Bronchial epithelial cell (primary cell): ENCODE data around the gene STT3A. TPM values are rescaled to one million over a fixed set of nuclear protein-coding genes. Genes with fewer than 3 reads are reported as not detected.
"Not testable (repeated sequence)": the region's sequence is repeated elsewhere in the genome, so short reads cannot be mapped to it uniquely, and the experiment has no call there.

Source experiments
- DNase-seq: peaks from one replicate; pipeline ENCODE4 v3.0.0-alpha.2; 2010; ENCODE audit warnings: low read depth
- FAIRE-seq: peaks from 2 replicates; lab custom pipeline; 2011; peaks lifted over from hg19 to GRCh38; lab: Jason Lieb, UNC
- H3K27me3 ChIP-seq: 2 replicates; pipeline ENCODE4 v1.5.1; 2011; ENCODE audit warnings: low read length; ENCODE audit not compliant: control insufficient read depth, insufficient read depth
- H3K36me3 ChIP-seq: 2 replicates; pipeline ENCODE4 v1.5.1; 2011; ENCODE audit warnings: low read length; ENCODE audit not compliant: control insufficient read depth, insufficient read depth
- H3K4me3 ChIP-seq: 2 replicates; pipeline ENCODE4 v1.5.1; 2011; ENCODE audit warnings: mild to moderate bottlenecking, low read depth, low read length, control low read depth
- total RNA-seq: library from RNA; depleted of rRNA; stranded (reverse); fragments of >200 nt; gene quantifications from 2 replicates; pipeline ENCODE4 v1.2.1, GENCODE V29; 2014
- TF ChIP-seq, protein P1 (sequence below): IDR thresholded peaks from 2 replicates; pipeline ENCODE4 v1.5.1; 2011; ENCODE audit warnings: mild to moderate bottlenecking, moderate library complexity, low read length, control low read depth, inconsistent platforms; ENCODE audit not compliant: insufficient read depth, severe bottlenecking

The STT3A gene
- total RNA-seq, 1 donor from 2014 or later: 124 TPM

GRCh38 chr11:125568970-125569914, 23.4 kb upstream of the STT3A start, which contains the start of gene EI24:
EI24 (plus strand) TSS chr11:125569477; CDS start chr11:125572528, 3,051 bp downstream.
- TF ChIP-seq, protein P1, sequence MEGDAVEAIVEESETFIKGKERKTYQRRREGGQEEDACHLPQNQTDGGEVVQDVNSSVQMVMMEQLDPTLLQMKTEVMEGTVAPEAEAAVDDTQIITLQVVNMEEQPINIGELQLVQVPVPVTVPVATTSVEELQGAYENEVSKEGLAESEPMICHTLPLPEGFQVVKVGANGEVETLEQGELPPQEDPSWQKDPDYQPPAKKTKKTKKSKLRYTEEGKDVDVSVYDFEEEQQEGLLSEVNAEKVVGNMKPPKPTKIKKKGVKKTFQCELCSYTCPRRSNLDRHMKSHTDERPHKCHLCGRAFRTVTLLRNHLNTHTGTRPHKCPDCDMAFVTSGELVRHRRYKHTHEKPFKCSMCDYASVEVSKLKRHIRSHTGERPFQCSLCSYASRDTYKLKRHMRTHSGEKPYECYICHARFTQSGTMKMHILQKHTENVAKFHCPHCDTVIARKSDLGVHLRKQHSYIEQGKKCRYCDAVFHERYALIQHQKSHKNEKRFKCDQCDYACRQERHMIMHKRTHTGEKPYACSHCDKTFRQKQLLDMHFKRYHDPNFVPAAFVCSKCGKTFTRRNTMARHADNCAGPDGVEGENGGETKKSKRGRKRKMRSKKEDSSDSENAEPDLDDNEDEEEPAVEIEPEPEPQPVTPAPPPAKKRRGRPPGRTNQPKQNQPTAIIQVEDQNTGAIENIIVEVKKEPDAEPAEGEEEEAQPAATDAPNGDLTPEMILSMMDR: peak; percentile 87
- peak; percentile 77 for DNase-seq
- Histone ChIP-seq H3K4me3 (peak within 1 kb of the TSS; percentile 96), H3K36me3 (peaks cover 1% of the 10 kb centered on the region), H3K27me3 (no peaks in the 10 kb centered on the region)
- FAIRE-seq: no peak

DNA sequence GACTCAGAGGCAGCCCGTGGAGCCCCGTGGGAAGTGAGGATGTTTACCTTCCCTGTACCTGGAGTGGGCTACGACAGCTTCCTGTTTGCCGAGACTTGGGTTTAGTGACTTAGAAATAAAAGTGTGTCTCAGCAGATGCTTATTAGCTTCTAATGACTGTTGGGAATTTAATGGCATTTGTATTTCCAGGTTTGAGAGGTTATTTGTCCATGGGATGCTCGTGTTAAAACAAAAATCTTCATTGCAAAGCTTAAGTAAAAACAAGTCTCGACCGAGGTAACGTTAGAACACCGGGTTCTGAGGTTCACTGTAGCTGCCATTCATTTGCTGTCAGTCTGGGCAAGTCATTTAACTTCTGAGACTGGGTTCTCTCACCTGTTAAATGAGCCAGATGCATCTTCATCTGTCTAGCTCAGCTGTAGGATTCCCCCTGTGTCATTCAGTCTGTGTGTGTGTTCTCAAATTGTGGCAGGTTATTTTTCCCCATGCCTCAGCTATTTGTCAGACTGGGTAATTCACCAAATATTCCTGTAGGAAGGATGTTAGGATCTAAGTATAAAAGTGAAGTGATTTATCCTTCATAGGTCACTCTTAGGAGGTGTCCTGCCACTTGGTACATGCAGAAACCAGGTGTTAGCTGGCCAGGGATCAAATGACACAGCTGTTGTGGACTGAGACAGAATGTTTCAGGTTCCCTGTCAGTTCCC, 22.6 kb upstream of the STT3A start:
- DNase-seq: peak; percentile 46

DNA sequence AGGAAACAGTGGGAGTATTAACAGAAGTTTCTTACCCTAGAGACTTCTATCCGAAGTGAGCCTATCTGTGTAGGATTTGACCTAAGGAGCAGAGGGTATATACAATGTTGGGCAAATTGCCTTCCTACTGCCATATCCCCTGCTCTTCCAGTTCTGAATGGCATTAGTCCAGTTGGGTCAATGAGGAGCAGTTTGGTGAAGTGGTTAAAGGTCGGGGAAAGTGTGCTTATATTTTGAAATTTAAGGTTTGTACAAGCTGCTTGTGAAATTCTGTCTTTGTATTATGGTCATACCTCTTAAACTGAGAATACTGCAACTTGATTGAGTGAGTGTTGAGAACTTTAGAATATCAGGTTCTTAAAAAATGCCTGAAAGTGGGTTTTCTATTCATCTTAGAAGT, 21.7 kb upstream of the STT3A start:
- peaks cover 9% of the 10 kb centered on the region for H3K36me3 ChIP-seq
- H3K4me3 ChIP-seq: no peak overlapping the region
- FAIRE-seq (no peak), DNase-seq (no peak)
- H3K27me3 ChIP-seq: no peaks in the 10 kb centered on the region
- TF ChIP-seq, protein P1: no peak

More for the DNA sequence above, 22.6 kb upstream of the STT3A start:
- no peaks in the 10 kb centered on the region for H3K27me3 ChIP-seq
- peak overlapping the region; percentile 96 for H3K4me3 ChIP-seq
- H3K36me3 ChIP-seq: peaks cover 5% of the 10 kb centered on the region
- FAIRE-seq: no peak
- TF ChIP-seq, protein P1: no peak

GRCh38 chr11:125572916-125573315, 19.7 kb upstream of the STT3A start:
- no peak for DNase-seq
- TF ChIP-seq, protein P1: no peak
- no peaks in the 10 kb centered on the region for H3K27me3 ChIP-seq
- H3K4me3 ChIP-seq: no peak overlapping the region
- no peak for FAIRE-seq
- peaks cover 11% of the 10 kb centered on the region for H3K36me3 ChIP-seq

DNA sequence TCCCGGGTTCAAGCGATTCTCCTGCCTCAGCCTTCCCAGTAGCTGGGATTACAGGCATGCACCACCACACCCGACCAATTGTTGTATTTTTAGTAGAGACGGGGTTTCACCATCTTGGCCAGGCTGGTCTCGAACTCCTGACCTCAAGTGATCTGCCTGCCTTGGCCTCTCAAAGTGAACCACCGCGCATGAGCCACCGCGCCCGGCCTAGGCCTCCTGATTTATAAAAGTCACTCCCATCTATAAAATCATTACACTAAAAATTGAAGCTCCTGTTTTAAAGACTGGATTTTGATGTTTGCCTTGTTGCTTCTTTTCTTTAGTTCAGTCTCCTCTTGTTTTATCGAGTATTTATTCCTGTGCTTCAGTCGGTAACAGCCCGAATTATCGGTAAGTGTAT, 15.5 kb upstream of the STT3A start:
- H3K4me3 ChIP-seq, DNase-seq, FAIRE-seq, H3K27me3 ChIP-seq: not testable (repeated sequence)
- H3K36me3 ChIP-seq: peaks cover 26% of the 10 kb centered on the region

- H3K4me3 ChIP-seq: no peak overlapping the region
- H3K36me3 ChIP-seq: peaks cover 27% of the 10 kb centered on the region
- TF ChIP-seq, protein P1: no peak
- DNase-seq (no peak), FAIRE-seq (no peak)
- no peaks in the 10 kb centered on the region for H3K27me3 ChIP-seq
These were observed 13.9 kb upstream of the STT3A start for GRCh38 chr11:125578783-125579182.
